Measurements from ENCODE around the gene CATSPERE. TPM values are rescaled to one million over a fixed set of nuclear protein-coding genes. Genes with fewer than 3 reads are reported as not detected.

Gene CATSPERE
- total and polyA plus RNA-seq, 9 of the 15 experiments (the other 6 are each of a cell fraction or from before 2014, with no cell fraction given), result 0.06 to 0.16 (median 0.09) TPM; not detected in 3

- TF ChIP-seq RREB1 (CRISPR knock-in tag; IDR thresholded peaks at IDR 0.05) (no peak), RBM14 (IDR thresholded peaks at IDR 0.05; ENCODE audit: borderline replicate concordance, insufficient read depth, low read depth, low read length) (no peak), MTA2 (IDR thresholded peaks at IDR 0.05; ENCODE audit: low read depth) (no peak), NFE2L1 (tag; IDR thresholded peaks at IDR 0.05; ENCODE audit: borderline replicate concordance, low read depth) (no peak), ZFX (CRISPR knock-in tag; IDR thresholded peaks at IDR 0.05) (no peak), MAFK (IDR thresholded peaks at IDR 0.05; ENCODE audit: low read length) (peak; percentile 41; the same call in 1 of the 2 replicates), ZBTB17 (CRISPR knock-in tag; IDR thresholded peaks at IDR 0.05) (no peak), TAF1 (IDR thresholded peaks at IDR 0.05; ENCODE audit: control insufficient read depth, extremely low read depth, insufficient read depth, low read length, severe bottlenecking) (no peak), CHCHD3 (CRISPR knock-in tag; IDR thresholded peaks at IDR 0.05) (no peak), ZNF280A (IDR thresholded peaks at IDR 0.05; ENCODE audit: low read depth, partially characterized antibody) (no peak)
- TF ChIP-seq, protein P1, sequence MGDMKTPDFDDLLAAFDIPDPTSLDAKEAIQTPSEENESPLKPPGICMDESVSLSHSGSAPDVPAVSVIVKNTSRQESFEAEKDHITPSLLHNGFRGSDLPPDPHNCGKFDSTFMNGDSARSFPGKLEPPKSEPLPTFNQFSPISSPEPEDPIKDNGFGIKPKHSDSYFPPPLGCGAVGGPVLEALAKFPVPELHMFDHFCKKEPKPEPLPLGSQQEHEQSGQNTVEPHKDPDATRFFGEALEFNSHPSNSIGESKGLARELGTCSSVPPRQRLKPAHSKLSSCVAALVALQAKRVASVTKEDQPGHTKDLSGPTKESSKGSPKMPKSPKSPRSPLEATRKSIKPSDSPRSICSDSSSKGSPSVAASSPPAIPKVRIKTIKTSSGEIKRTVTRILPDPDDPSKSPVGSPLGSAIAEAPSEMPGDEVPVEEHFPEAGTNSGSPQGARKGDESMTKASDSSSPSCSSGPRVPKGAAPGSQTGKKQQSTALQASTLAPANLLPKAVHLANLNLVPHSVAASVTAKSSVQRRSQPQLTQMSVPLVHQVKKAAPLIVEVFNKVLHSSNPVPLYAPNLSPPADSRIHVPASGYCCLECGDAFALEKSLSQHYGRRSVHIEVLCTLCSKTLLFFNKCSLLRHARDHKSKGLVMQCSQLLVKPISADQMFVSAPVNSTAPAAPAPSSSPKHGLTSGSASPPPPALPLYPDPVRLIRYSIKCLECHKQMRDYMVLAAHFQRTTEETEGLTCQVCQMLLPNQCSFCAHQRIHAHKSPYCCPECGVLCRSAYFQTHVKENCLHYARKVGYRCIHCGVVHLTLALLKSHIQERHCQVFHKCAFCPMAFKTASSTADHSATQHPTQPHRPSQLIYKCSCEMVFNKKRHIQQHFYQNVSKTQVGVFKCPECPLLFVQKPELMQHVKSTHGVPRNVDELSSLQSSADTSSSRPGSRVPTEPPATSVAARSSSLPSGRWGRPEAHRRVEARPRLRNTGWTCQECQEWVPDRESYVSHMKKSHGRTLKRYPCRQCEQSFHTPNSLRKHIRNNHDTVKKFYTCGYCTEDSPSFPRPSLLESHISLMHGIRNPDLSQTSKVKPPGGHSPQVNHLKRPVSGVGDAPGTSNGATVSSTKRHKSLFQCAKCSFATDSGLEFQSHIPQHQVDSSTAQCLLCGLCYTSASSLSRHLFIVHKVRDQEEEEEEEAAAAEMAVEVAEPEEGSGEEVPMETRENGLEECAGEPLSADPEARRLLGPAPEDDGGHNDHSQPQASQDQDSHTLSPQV (IDR thresholded peaks at IDR 0.05), result no peak
- TF ChIP-seq, protein P2, sequence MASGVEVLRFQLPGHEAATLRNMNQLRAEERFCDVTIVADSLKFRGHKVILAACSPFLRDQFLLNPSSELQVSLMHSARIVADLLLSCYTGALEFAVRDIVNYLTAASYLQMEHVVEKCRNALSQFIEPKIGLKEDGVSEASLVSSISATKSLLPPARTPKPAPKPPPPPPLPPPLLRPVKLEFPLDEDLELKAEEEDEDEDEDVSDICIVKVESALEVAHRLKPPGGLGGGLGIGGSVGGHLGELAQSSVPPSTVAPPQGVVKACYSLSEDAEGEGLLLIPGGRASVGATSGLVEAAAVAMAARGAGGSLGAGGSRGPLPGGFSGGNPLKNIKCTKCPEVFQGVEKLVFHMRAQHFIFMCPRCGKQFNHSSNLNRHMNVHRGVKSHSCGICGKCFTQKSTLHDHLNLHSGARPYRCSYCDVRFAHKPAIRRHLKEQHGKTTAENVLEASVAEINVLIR (CRISPR knock-in tag; IDR thresholded peaks at IDR 0.05), result no peak
- TF ChIP-seq, protein P3, sequence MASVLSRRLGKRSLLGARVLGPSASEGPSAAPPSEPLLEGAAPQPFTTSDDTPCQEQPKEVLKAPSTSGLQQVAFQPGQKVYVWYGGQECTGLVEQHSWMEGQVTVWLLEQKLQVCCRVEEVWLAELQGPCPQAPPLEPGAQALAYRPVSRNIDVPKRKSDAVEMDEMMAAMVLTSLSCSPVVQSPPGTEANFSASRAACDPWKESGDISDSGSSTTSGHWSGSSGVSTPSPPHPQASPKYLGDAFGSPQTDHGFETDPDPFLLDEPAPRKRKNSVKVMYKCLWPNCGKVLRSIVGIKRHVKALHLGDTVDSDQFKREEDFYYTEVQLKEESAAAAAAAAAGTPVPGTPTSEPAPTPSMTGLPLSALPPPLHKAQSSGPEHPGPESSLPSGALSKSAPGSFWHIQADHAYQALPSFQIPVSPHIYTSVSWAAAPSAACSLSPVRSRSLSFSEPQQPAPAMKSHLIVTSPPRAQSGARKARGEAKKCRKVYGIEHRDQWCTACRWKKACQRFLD (CRISPR knock-in tag; IDR thresholded peaks at IDR 0.05), result no peak
These were observed 142.4 kb downstream of the CATSPERE start (continued) for GRCh38 chr1:244603498-244603897.
